Measurements from ENCODE around the gene ERCC6L2.

The ERCC6L2 gene, protein sequence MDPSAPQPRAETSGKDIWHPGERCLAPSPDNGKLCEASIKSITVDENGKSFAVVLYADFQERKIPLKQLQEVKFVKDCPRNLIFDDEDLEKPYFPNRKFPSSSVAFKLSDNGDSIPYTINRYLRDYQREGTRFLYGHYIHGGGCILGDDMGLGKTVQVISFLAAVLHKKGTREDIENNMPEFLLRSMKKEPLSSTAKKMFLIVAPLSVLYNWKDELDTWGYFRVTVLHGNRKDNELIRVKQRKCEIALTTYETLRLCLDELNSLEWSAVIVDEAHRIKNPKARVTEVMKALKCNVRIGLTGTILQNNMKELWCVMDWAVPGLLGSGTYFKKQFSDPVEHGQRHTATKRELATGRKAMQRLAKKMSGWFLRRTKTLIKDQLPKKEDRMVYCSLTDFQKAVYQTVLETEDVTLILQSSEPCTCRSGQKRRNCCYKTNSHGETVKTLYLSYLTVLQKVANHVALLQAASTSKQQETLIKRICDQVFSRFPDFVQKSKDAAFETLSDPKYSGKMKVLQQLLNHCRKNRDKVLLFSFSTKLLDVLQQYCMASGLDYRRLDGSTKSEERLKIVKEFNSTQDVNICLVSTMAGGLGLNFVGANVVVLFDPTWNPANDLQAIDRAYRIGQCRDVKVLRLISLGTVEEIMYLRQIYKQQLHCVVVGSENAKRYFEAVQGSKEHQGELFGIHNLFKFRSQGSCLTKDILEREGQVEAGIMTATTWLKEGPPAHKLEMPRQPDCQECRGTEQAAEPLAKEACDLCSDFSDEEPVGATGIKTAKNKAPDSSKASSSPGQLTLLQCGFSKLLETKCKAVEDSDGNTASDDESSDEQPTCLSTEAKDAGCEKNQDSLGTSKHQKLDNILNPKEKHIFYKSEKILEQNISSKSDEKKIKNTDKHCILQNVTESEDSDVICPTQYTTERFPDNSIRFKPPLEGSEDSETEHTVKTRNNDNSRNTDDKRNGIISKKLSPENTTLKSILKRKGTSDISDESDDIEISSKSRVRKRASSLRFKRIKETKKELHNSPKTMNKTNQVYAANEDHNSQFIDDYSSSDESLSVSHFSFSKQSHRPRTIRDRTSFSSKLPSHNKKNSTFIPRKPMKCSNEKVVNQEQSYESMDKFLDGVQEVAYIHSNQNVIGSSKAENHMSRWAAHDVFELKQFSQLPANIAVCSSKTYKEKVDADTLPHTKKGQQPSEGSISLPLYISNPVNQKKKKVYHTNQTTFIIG (N-terminal part only)

DNA sequence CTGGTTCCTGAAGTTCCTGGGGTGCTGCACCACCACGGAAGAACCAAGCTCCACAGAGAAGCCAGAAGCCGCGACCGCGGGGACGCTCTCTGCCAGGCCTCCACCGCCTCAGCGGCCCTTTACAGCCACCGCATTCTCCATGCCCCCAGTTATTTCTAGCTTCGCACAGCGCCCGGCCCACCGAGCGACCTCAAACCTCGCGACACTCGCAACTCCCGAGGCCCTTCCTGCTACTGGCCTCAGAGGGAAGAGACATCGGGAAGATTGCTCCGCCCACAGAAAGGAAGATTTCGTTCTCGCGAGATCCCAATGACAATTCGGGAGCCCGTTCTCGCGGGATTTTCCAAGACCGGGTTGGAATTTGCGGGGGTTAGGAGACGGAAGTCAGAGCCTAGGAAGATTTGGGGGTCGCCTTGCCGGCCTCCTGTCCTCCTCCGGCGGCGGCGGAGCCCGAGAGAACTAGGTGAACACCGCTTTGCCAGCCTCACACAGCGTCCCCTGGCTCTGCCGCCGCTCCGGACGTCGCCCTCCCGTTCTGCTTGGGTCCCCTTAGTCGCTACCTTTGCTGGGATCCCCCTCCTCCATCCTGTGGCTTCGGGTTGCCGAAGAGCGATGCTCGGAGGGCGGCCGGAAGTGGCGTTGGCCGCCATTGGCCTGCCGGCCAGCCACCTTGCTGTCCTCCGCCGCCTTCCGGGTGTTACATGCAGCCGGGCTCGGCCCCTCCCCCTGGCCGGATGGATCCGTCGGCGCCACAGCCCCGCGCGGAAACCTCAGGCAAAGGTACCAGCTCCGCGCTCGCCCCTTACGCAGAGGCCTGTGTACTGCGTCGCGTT lies at the start of gene ERCC6L2:
Gene ERCC6L2, plus strand, starts transcription at position 387 of the 833 bp plus-strand sequence. Its CDS starts 348 bp downstream, at position 735.
- peak; percentile 95 for DNase-seq

DNA sequence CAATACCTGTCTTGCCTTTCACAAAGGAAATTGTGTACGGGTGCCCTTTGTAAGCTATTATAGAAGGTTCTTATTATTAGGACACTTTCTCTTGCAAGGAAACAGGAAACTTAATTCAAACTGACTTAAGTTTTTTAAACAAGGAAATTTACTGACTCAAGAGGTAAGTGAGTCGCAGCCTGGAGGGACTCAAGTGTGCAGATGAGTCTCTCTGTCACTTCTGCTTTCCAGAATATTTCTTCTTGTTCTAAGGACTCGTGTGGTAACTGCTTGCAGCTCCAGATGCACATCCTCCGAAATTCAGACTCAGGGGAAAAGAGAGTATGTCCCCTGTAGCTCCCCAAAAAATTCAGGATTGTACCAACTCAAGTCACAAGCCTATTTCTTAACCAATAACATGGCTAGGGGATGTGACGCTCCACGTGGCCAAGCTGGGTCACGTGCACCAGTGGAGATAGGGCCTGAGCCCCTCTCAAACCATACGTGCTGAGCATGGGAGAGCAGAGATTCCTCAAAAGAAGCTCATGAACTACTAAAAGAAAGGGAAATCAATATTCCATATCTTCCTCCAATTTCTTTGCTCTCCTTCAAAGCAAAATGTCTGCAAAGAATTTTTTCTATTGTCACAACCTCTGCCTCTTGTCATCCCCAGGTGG lies 49.2 kb upstream of the ERCC6L2 start:
- no peak for DNase-seq

DNA sequence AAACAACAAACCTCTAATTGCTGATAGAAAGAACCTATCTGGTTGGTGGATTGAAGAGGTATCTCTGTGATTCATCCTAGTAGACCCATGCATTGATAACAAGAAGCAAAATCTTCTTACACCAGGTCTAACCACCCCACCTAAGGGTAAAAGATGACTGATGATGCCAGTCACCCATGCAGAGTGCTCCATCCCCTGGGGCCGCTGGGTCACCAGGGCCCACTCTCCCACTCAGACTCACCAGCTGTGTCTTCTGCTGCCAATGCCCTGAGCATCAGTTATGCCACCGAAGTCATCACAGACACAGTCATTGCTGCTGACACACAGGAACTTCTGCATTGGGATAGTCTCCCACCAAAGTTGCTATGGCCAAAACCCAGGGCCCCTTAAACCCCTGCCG lies 44.7 kb upstream of the ERCC6L2 start:
- DNase-seq = no peak

DNA sequence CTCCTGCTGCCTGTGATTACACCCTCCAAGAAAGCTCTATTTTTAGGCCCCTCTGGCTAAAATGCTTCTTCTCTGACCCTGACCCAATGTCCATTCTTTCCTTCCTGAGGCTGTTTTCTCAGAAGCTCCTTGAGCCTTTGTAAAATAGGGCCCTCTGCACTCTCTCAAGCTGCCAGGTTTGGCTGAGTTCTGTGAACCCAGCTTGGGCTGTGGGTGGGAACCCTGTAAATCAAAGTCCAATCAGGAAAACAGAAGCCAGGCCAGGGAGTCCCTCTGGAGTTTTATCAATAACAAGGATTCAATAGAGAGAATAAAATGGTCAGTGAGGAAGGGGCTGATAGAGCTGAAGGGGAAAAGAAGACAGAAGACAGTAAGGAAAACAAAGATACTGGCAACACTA lies 43.7 kb upstream of the ERCC6L2 start:
- no peak for DNase-seq

DNA sequence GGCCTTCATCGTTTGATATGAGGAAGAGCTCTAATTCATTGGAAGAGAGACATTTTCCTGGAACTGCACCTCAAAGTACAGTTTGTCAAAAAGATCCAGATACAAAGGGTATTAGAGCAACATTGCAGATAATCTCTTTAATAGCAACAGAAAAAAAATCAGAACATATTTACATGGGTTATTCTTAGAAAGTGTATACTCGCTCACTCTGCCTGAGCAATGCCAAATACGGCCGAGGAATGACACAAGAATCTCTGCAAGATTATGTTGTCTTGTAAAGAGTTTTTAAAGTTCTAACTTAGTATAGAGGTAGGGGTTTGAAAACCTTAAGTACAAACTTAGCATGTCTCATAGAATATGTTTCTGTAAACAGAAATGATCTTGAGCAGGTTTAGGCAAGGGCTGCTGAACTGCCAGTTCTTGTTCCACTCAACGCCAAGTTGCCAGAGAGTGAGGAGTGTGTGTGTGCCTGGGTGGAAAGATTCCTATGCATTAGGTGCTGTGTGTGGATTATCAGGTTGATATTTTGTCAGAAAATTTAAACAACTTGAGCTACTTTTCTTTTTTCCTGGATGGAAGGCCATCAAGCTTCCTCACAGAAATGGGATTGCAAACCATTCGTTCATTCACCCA lies 41.8 kb upstream of the ERCC6L2 start:
- no peak for DNase-seq

DNA sequence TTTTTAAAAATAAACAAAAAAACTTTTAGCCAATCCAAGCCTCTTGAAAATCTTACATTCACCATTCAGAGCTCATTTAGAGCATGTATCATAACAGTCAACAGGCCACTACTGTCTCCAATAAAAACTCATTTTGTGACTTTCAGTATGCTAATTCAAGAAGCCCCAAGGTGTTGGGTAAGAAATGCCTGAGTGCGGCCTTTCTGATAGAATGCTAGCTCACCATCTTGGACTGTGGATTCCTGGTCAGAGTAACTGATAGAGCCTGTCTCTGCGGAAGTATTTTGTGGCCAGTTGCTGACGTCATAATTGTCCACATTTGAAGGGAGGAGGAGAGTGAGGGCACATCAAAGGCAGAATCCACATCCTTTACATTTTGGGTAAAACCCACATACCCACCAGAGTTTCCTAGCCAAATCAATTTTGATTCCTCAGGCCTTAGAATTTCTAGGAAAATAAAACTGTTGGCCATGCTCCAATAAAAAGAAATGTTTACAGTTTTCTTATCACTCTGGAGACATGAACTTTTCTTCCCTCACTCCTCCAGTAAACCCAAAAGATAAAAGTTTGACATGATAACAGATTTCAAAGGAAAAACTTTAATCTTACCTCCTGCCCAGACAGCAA lies 41.1 kb upstream of the ERCC6L2 start:
- DNase-seq = no peak

DNA sequence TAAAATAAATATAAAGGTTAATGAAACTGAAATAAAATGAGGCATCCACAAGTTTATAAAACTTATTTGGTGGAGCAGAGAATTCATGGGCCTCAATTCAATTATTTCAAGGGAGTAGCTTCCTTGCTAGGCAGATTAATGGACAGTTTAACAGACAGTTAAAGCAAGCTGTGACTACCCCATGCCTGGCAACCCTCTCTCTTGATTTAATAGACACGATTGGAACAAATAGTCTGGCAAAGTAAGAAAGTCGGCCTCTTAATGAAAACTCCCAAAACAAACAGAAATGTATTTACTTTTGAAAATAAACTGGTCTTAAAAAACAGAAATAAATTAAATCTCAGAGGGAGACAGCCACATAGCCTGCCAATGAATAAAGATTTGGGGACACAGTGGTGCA lies 40.1 kb upstream of the ERCC6L2 start:
- DNase-seq = no peak

DNA sequence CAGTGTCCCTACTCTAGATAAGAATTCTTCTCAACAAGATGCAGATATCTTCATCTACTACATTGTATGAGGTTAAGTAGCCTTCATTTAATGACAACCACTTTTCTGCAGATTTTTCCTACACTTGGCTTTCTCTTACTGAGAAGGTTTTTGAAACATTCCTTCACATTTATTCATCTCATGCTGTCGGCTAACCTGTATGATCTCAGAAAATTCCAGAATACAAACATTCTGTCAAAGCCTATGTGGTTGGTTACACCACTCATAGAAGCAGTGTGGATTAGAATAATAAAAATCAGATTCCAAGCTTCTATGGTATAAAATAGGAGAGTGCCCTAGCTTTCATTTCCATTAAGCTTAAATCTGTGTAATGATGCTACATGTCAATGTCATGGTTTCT lies 39.4 kb upstream of the ERCC6L2 start:
- DNase-seq = no peak

DNA sequence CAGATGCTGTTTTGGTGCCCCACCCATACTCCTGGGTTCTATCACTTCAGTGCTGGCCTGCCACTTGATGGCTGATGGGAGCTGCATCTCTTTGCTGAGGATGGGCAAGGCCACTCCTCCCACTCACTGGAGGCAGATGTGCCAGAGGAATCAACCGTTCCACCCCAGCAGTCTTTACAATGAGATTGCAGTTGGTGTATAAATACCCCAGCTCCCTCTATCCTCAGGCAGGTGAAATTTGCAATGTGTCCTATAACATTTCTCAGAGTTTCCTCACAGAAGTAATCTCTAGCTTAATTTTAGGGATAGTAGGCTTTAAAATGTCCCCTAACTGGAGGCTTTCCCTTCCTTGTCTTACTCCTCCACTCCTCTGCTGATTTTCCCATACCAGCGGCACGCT lies 36.5 kb upstream of the ERCC6L2 start:
- DNase-seq = no peak

DNA sequence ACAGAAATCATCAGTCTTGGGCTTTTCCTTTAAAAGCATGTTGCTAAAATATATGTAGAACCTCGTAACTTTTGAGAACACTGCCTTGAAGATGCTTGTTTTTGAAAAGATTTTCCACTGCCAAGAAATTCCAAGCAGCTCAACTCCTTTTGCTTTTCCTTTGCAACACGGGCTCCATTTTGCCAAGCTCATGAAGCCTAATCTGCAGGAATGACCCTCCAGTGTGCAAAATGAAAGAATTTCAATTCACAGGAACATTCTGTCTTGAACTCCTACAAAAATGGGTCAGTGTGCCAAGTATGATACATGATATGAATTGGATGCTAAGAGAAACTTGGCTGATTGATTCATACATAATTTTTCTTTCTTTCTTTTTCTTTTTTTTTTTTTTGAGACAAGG lies 35.4 kb upstream of the ERCC6L2 start:
- no peak for DNase-seq

DNA sequence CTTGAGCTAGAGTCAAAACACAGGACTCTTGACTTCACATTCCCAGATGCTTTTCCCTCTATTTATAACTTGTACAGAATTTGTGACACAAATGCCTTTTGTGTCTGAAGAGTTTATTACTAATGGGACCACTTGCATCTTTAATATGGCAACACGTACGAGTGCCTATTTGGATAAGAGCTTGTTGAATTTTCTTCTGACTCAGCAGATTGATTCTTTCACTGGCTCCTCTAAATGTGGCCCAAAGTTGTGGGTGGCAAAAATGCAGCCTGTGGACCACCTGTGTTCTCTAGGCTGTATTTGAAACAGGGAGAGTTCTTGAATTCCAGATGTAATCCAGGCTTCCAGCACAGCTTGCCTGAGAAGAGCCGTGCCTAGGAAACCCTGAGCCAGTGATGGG lies 34.1 kb upstream of the ERCC6L2 start:
- DNase-seq = no peak

DNA sequence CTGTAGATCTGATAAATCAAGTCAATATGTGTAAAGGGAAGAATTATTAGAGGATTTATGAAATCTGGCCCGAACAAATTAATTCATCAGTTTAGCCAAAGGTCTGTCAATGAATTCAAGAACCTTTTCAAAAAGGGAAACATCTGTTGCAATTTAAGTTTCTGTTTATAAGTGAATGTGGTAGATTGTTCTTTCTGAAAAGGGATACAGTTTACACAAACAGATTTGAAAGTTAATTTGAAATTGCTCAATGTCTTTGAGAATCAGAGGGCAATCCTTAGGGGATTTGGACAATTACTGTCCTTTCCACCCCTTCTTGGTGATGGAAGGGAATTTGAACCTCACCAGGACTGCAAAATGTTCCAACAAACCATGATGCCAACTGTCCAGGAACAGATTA lies 29.7 kb upstream of the ERCC6L2 start:
- DNase-seq = no peak

DNA sequence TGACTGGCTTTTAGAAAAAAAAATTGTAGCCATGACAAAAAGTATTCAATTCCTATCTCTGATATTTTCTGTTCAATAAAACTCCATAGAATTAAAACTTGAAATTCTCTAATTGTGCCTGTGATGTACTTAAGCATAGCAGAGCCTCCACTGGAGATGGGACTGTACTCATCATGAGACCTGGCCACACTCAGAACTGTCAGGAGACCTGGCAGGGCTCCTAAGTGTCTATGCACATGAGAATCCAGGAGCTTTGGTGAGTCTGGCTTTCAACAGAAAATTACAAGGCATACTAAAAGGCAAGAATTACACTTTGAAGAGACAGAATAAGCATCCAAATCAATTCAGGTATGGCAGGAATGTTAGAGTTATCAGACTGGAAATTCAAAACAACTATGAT lies 26.7 kb upstream of the ERCC6L2 start:
- DNase-seq = no peak

DNA sequence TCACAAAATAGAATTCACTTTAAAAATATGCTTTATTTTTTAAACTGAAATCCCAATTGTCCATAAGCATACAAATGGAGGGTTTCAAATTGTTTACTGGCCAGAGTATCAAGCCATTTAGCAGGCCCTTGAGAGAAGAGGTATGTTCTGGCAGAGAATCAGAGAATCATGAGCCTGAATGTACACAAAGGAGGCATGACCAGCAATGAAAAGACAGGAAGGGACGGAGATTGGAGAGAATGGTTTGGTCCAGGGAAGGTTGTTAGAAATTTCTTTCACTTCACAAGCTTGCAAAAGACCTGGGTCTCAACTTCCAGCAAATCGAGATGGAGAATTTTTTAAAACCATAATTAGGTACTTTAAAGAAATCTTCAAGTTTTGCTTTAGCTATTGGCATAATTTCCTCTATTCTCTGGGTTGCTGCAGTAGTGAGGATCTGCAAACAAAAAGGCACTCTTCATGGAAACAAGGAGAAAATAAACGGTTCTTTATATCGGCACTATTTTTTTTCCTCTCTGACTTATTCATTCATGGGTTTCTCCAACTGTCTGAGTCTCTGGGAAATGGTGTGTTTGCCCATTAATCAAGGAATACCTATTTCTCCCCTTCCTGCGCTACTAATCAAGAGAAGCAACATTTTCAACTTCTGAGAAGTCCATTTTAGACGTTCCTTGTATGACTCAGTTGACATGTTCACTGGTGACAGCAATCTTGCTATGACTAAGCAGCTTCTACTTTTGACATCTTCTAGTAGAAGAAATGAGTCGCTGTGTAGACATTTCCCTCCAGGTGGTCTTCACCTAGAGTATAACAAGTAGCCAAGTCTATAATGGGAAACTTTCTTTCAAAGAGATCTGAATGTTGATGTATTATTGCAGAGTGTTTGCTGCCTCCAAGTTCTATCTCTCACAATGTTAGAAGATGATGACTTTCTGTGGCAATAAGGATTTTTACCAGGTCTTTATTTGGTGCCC lies 23.1 kb upstream of the ERCC6L2 start:
- DNase-seq = no peak

DNA sequence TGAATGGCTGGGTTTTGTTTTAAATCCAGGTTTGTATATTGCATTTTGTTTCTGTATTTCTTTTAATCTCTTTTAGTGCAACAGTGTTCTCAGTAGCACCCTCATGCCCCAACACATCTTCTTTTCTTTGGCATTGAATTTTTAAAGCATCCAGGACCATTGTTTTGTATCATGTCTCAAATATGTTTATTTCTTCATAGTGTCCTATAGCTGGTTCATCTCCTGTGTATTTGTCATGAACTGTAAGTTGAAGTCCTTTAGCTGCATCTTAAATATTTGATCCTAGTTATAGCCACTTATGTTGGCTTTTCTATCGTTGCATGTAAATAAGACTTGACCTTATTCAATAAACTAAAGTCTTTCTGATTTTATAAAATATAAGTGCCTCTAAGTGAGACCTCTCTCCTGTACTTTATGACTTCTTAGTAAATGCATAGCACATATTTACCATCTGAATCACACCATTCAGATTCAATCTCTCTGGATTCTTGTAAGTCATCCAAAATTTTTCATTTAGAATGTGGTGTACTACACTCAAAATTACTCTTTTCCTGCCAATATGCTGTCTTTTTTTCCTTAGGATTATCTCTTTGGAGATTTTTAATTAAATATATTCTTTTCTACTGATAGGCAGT lies 21.0 kb upstream of the ERCC6L2 start:
- no peak for DNase-seq

DNA sequence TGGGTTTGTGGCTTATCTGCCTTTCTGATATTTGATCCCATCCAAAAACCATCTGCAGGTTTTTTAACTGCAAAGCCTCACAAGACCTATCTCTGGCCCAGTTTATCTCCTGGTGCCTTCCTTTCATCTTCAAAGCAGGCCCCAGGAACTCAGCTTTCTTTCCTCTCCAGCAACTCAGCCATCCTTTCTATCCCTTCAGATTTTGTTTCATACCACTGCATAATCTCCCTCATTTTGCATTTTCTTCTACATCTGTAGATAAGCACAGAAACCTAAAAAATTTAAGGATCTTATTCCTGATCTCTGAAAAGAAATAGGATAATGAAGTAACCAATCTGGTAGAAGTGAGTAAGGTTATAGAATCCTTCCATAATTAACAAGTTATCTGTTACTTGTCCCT lies 19.5 kb upstream of the ERCC6L2 start:
- no peak for DNase-seq

DNA sequence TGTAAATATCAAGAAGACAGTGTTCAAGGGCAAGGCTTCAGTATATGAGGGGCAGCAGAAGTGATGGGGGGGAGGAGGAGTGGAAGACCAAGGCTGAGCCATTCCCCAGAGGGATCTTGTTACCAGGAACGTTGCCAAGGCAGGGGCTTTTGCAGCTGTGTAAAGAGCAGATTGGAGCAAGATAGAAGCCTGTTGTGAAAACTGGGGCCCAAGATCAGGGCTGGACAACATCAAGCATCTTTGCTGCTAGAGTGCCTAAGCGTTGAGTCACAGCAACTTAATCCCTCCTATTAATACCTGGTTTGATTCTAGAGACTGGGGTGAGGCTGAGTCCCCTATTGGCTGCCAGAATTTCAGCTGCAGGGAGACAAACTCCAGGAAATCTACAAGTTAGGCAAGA lies 18.4 kb upstream of the ERCC6L2 start:
- no peak for DNase-seq

DNA sequence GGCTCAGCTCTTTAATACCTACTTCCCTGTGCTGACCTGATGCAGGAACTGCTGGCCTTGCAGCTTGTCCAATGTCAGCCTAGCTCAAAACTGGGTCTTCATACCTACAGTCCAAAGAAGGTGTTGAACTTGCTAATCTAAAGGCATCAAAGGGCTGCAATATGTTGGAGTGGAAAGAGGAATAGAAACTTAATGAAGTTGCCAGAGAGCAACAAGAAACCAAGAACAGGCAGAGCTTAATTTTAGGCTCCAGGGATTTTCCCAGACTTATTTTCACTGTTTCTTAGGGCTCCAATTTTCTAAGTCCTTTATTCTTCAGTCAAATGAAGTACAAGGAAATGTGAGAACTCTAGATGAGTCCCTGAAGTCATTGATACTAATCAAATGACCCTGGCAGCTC lies 17.6 kb upstream of the ERCC6L2 start:
- no peak for DNase-seq

DNA sequence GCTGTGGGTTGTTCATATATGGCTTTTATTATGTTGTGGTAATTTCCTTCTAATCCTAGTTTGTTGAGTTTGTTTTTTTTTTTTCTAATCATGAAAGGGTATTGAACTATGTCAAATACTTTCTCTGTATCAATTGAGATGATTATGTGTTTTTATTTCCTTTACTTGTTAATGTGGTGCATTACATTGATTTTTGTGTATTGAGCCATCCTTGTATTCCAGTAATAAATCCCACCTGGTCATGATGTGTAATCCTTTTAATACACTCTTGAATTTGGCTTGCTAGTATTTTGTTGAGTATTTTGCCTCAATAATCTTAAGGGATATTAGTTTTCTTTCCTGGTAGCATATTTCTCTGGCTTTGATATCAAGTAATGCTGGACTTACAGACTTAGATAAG lies 13.1 kb upstream of the ERCC6L2 start:
- DNase-seq = no peak

Data from CD4-positive, alpha-beta T cell treated with Interleukin-21 for 1 hour (primary cell).